DMS 273 treated with DMSO at 0.1 percent for 48 hours (cell line): ENCODE measurements around the gene IL15RA.
"Not testable (repeated sequence)": the region's sequence is repeated elsewhere in the genome, so short reads cannot be mapped to it uniquely, and the experiment has no call there.

Experiments
- DNase-seq: peaks from one replicate; lab custom pipeline; 2025; lab: John Stamatoyannopoulos, UW

The IL15RA gene

GRCh38 chr10:5921746-5922145, 55.6 kb downstream of the IL15RA start:
- DNase-seq: no peak

DNA sequence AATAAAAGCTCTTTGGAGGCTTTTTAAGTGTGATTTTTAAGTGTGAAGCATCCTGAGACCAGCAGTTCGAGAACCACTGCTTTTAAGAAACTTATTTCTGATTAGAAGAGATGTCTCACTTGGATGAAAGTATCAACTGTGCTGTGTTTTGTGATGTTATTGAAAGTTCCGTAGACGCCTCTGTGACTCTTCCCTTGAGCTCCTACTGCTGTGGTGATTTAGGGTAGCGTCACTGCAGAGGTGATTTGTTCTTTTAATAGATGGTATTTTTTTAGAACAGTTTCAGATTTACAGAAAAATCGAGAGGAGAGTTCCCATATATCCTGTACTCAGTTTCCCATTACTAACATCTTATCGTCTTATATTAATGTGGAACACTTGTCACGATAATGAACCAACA, 57.8 kb downstream of the IL15RA start:
- no peak for DNase-seq

DNA sequence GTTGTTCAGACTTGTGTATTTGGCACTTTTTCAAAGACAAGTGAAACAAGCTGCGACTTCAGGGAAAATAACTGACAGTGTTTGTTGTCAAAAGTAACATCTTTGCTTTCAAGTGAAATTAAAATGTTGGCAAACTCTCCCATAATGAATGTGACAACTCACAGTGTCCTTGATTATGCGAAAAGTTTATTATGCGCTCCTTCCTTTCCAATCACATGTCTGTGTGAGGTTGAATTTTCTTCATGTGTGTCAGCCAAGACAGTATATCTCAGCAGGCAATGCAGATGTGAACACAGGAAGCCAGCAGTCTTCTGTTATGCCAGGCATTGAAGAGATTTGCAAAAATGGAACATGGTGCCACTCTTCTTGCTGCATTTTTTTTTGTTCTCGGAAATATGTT, 58.6 kb downstream of the IL15RA start:
- DNase-seq: no peak

- no peak for DNase-seq
Measured at GRCh38 chr10:5917305-5917704, 60.0 kb downstream of the IL15RA start.

- no peak for DNase-seq
Measured at GRCh38 chr10:5915451-5915850, 61.9 kb downstream of the IL15RA start.

- DNase-seq: no peak
Measured at GRCh38 chr10:5913736-5914135, 63.6 kb downstream of the IL15RA start.

DNA sequence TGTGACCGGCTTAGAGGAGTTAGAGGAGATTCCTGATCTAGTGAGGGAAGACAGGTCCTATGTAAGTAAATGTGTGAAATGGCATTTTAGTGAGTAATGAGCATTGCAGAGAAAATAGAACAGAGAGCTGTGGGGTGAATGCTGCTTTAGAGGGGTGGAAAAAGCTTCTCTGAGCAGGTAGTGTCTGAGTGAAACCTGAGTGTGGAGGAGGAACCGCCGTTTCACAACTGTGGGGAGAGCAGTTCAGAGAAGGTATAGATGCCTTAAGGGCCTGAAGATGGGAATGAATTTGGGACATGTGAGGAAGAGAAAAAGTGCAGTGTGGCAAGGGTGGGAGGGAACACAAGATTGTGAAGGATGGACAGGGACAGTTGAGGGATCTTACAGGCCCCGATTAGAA, 65.7 kb downstream of the IL15RA start:
- no peak for DNase-seq

GRCh38 chr10:5910323-5911100, 66.8 kb downstream of the IL15RA start:
- peak; percentile 65 for DNase-seq

DNA sequence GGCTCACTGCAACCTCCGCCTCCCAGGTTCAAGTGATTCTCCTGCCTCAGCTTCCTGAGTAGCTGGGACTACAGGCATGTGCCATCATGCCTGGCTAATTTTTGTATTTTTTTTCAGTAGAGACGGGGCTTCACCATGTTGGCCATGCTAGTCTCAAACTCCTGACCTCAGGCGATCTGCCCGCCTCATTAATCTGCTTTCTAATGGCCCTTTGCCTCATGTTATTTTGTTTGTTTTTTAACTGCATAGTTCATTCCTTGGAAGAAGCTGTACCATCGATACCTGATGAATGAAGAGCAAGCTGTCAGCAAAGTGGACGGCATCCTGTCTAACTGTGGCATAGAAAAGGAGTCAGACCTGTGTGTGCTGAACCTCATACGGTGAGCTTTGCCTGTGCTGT, 68.7 kb downstream of the IL15RA start:
- DNase-seq: not testable (repeated sequence)

DNA sequence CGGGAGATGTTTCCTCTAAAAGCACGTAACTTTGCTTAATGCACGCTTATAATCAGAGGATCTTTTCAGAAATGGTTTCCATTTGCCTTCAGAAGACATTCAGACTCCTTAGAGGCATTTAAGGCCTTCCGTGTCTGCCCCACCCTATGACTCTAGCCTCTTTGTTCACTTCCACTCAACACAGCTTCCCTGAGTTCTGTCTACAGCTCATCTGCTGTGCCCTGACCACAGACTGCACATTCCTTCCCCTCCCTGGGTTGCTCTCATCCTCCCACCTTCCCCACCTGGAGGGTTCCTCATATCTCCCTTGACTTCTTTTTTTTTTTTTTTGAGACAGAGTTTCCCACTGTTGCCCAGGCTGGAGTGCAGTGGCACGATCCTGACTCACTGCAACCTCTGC, 70.7 kb downstream of the IL15RA start:
- no peak for DNase-seq

- DNase-seq: no peak
Measured at GRCh38 chr10:5905854-5906507, 71.4 kb downstream of the IL15RA start.

DNA sequence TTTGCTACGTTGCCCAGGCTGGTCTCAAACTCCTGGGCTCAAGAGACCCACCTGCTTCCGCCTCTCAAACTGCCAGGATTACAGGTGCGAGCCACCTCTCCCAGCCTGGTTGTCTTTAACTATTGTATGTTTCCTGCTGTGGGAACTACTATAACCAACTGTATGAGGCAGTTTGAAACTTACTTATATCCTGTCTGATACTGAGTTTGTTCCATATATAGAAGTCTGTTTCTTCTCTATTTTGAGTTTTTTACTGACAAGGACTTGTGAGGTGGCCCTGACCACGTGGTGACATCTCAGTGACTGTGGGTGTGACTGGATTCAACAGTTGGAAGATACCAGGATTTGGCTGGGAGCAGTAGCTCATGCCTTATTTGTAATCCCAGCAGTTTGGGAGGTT, 73.1 kb downstream of the IL15RA start:
- DNase-seq: no peak

- no peak for DNase-seq
Measured at GRCh38 chr10:5903563-5903962, 73.8 kb downstream of the IL15RA start.

DNA sequence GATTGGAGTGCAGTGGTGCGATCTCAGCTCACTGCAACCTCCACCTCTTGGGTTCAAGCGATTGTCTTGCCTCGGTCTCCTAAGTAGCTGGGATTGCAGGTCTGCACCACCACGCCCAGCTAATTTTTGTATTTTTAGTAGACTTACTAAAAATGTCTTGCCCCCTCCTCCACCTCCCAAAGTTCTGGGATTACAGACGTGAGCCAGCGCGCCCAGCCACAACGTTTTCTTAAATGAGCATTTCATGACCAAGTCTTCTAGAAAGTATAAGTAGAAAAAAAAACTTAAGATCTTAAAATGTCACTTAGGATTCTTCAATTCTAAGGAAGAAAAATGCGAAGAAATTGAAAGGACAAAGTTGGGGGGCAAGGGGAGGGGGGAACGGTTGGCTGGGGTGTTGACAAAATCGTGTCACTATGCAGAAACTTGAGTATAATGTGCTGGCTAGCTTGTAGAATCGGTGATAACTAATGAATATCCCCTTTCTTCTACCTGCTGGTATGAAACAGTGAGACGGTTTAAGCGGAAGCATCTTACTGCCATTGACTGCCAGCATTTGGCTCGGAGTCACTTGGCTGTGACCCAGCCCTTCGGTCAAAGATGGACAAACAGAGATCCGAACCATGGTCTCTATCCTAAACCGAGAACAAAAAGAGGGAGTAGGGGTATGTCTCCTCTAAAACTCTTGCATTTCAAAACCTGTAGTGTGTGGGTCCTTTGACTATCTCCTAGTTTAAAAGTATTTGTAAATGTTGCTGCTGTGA, 74.7 kb downstream of the IL15RA start:
- no peak for DNase-seq
